Kidney epithelial cell (primary cell): ENCODE measurements around the gene IGSF21. TPM values are rescaled to one million over a fixed set of nuclear protein-coding genes. Genes with fewer than 3 reads are reported as not detected.
"Not testable (repeated sequence)": the region's sequence is repeated elsewhere in the genome, so short reads cannot be mapped to it uniquely, and the experiment has no call there.

Source experiments
- DNase-seq: peaks from one replicate; pipeline ENCODE4 v3.0.0-alpha.2; 2010; ENCODE audit warnings: low read depth
- H3K27me3 ChIP-seq: 2 replicates; pipeline ENCODE4 v1.6.0; 2011; ENCODE audit warnings: low read length; ENCODE audit not compliant: control insufficient read depth, insufficient read depth
- H3K36me3 ChIP-seq: 2 replicates; pipeline ENCODE4 v1.5.1; 2011; ENCODE audit warnings: low read length; ENCODE audit not compliant: control insufficient read depth, insufficient read depth
- H3K4me3 ChIP-seq: 2 replicates; pipeline ENCODE4 v1.5.1; 2011; ENCODE audit warnings: low read depth, mild to moderate bottlenecking, control low read depth, low read length
- total RNA-seq: library from RNA; depleted of rRNA; stranded (reverse); fragments of >200 nt; gene quantifications from 2 replicates; pipeline ENCODE4 v1.2.3, GENCODE V29; 2015
- TF ChIP-seq, protein P1 (sequence below): IDR thresholded peaks from 2 replicates; pipeline ENCODE4 v1.5.1; 2011; ENCODE audit warnings: mild to moderate bottlenecking, moderate library complexity, low read length, control low read depth, inconsistent platforms; ENCODE audit not compliant: insufficient read depth, poor library complexity, severe bottlenecking

IGSF21 gene
- total RNA-seq, 1 donor from 2014 or later = not detected

DNA sequence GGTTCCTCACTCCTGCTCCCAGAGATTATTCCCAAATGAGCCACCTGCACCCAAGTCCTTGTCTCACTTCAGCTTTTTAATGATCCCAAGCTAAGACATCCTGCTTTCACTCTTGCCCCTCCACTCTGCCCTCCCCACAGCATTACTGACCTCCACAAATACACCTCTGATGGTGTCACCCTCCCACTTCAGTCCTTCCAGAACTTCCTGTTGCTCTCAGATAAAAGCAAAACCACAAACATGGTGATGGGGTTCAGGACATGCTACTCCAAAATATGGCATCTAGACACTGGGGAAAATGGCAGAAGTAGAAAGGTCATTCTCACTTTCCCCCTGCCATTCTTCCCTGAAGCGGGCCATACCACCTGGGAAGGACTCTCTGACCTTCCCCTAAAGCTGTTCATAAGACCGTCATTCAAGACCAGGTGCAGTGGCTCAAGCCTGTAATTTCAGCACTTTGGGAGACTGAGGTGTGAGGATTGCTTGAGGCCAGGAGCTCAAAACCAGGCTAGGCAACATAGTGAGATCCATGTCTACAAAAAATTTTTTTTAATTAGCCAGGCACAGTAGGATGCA is 307.4 kb downstream of the IGSF21 start:
- no peak for DNase-seq
- Histone ChIP-seq H3K27me3 (no peaks in the 10 kb centered on the region), H3K4me3 (no peak overlapping the region), H3K36me3 (no peaks in the 10 kb centered on the region)
- TF ChIP-seq, protein P1, sequence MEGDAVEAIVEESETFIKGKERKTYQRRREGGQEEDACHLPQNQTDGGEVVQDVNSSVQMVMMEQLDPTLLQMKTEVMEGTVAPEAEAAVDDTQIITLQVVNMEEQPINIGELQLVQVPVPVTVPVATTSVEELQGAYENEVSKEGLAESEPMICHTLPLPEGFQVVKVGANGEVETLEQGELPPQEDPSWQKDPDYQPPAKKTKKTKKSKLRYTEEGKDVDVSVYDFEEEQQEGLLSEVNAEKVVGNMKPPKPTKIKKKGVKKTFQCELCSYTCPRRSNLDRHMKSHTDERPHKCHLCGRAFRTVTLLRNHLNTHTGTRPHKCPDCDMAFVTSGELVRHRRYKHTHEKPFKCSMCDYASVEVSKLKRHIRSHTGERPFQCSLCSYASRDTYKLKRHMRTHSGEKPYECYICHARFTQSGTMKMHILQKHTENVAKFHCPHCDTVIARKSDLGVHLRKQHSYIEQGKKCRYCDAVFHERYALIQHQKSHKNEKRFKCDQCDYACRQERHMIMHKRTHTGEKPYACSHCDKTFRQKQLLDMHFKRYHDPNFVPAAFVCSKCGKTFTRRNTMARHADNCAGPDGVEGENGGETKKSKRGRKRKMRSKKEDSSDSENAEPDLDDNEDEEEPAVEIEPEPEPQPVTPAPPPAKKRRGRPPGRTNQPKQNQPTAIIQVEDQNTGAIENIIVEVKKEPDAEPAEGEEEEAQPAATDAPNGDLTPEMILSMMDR = no peak

DNA sequence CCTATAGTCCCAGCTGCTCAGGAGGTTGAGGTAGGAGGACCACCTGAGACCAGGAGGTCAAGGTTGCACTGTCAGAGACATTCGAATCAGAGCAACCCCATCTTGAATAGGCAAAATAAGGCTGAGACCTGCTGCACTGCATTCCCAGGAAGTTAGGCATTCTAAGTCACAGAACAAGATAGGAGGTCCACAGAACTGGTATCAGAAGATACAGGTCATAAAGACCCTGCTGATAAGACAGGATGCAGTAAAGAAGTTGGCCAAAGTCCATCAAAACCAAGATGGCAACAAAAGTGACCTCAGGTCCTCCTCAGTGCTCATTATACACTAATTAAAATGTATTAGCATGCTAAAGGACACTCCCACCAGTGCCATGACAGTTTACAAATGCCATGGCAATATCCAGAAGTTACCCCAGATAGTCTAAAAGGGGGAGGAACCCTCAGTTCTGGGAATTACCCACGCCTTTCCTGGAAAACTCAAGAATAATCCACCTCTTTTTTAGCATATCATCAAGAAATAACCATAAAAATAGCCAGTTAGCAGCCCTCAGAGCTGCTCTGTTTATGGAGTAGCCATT is 307.9 kb downstream of the IGSF21 start:
- TF ChIP-seq, protein P1 = no peak
- H3K36me3 ChIP-seq = no peaks in the 10 kb centered on the region
- DNase-seq = no peak
- H3K27me3 ChIP-seq = no peaks in the 10 kb centered on the region
- no peak overlapping the region for H3K4me3 ChIP-seq

DNA sequence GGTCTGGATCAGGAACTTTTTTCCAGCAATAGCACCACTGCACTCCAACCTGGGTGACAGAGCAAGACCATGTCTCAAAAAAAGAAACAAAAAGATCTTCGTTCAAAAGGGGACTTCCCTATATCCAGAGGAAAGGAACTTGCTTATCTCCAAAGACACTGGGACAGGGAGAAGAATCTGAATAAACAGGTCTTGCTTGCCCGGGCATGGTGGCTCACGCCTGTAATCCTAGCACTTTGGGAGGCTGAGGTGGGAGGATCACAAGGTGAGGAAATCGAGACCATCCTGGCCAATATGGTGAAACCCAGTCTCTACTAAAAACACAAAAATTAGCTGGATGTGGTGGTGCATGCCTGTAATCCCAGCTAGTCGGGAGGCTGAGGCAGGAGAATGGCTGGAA is 308.5 kb downstream of the IGSF21 start:
- H3K4me3 ChIP-seq, DNase-seq, H3K27me3 ChIP-seq, H3K36me3 ChIP-seq: not testable (repeated sequence)

DNA sequence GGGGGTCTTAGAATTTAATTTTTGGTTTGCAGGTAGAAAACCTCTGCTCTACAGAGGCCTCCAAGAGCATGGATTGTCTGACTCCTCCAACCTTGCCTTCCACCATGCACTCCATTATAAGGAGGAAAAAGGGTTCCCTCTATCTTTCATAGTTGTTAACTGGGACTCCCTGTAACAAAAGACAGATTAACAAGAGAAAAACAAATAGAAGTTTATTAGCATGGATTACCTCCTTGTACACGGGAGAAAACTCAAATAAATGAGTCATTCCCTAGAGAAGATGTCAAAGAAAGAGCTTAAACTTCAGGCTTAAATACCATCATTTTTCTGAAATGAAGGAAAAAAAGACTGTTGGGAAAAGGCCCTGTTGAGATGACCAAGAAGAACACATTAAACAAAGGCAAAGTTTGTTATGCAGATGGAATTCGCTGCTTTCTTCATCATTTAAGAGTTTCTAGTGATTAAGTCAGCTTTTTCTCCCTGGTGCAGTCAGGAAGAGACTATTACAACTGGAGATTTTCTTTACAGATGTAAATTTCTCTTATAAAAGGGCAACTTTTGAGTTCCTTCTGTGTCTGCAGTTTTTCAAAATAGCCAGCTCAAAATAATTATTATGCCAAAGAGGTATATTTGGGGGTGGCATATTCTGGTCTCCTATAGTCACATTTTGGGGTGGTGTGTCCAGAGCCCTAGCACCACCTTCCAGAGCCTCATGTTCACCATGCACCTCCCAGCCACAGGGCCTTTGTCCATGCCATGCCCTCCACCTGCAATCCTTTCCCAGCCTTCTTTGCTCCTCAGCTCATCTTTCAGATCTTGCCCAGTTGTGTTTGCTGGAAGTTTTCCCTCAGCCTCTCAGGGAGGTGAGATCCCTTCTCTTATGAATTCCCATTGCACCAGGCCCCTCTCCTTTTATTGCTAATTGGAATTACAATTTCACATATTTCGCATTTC is 310.0 kb downstream of the IGSF21 start:
- Histone ChIP-seq H3K27me3 (no peaks in the 10 kb centered on the region), H3K36me3 (no peaks in the 10 kb centered on the region), H3K4me3 (no peak overlapping the region)
- no peak for DNase-seq
- TF ChIP-seq, protein P1 = no peak

DNA sequence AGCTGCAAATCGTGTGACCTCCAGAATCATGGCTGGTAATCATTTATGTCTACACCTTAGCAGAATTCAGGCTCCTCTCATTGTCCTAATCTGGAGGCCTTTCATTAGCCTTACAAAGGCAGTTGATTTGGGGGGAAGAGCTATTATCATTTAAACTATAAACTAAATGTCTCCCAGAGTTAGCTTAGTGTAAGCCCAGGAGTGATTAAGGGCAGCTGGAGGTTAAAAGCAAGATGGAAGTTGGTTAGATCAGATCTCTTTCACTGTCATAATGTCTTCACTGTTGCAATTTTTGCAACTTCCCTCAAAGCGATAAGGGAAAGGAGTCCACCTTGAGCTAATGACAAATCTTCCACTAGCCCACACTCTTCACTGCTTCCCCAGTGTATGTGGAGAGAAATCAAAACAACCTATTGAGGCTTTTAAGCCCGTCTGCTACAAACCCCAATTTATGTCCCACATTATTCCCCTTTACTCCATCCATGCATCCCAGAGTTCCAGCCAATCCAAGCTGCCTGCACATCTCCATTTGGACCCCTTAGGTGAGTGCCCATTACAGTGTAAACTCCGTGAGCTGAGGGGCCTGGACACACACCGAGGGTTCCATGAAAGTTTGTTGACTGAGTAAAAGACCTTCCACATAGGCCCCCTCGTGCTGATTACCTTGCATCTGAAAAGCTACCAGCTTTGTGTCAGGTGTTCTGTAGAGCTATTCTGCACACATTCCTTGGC is 311.7 kb downstream of the IGSF21 start:
- no peak for DNase-seq
- Histone ChIP-seq H3K36me3 (no peaks in the 10 kb centered on the region), H3K27me3 (no peaks in the 10 kb centered on the region), H3K4me3 (no peak overlapping the region)
- TF ChIP-seq, protein P1 = no peak

DNA sequence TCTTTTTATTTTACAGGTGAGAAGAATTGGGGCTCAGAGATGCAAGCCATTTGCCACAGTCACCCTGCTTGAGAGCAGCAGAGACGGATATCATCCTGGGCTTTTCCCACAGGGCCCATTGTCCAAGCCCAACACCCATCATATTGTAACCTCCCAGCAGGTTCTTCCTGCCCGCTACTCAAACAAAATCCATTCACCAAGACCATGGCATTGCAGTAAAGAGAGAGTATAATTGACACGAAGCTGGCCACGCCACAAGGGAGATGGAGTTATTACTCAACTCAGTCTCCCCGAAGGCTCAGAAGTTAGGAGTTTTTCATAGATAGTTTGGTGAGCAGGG is 312.2 kb downstream of the IGSF21 start:
- Histone ChIP-seq H3K27me3 (no peaks in the 10 kb centered on the region), H3K4me3 (no peak overlapping the region), H3K36me3 (no peaks in the 10 kb centered on the region)
- TF ChIP-seq, protein P1 = no peak
- DNase-seq = no peak
